Activated T-cell treated with anti-CD3 and anti-CD28 coated beads, Interleukin-2, amount 50 U/mL, for 24 hours (primary cell): Measurements from ENCODE around the gene FUCA2.
"Not testable (repeated sequence)": the region's sequence is repeated elsewhere in the genome, so short reads cannot be mapped to it uniquely, and the experiment has no call there.

Experiments used
- DNase-seq: peaks from one replicate; pipeline ENCODE4 v3.0.0-alpha.2; 2020
- H3K27ac Mint-ChIP-seq: 2 replicates; pipeline ENCODE4 v1.8.0; 2020; ENCODE audit warnings: mild to moderate bottlenecking, mixed read lengths
- H3K27me3 Mint-ChIP-seq: 2 replicates; pipeline ENCODE4 v1.8.0; 2020; ENCODE audit warnings: mixed read lengths
- H3K36me3 Mint-ChIP-seq: 2 replicates; pipeline ENCODE4 v1.8.0; 2020; ENCODE audit warnings: low read depth, mixed read lengths
- H3K4me1 Mint-ChIP-seq: 2 replicates; pipeline ENCODE4 v1.8.0; 2020; ENCODE audit warnings: low read depth, mixed read lengths
- H3K4me3 Mint-ChIP-seq: 2 replicates; pipeline ENCODE4 v1.8.0; 2020; ENCODE audit warnings: mild to moderate bottlenecking, moderate library complexity, mixed read lengths
- H3K9me3 Mint-ChIP-seq: 2 replicates; pipeline ENCODE4 v1.8.0; 2020; ENCODE audit warnings: mixed read lengths

The FUCA2 gene

GRCh38 chr6:143498428-143498827 lies 13.1 kb downstream of the FUCA2 start:
- H3K4me1 Mint-ChIP-seq, result peaks cover 14% of the 10 kb centered on the region
- no peak overlapping the region for H3K4me3 Mint-ChIP-seq
- no peaks in the 10 kb centered on the region for H3K9me3 Mint-ChIP-seq
- no peak overlapping the region for H3K27ac Mint-ChIP-seq
- DNase-seq, result no peak
- H3K27me3 Mint-ChIP-seq, result no peaks in the 10 kb centered on the region
- peaks cover 28% of the 10 kb centered on the region for H3K36me3 Mint-ChIP-seq

GRCh38 chr6:143496974-143497373 lies 14.5 kb downstream of the FUCA2 start:
- H3K4me1 Mint-ChIP-seq, result peaks cover 14% of the 10 kb centered on the region
- H3K4me3 Mint-ChIP-seq, result no peak overlapping the region
- no peaks in the 10 kb centered on the region for H3K27me3 Mint-ChIP-seq
- no peaks in the 10 kb centered on the region for H3K9me3 Mint-ChIP-seq
- no peak overlapping the region for H3K27ac Mint-ChIP-seq
- no peak for DNase-seq
- peaks cover 29% of the 10 kb centered on the region for H3K36me3 Mint-ChIP-seq

- Mint-ChIP-seq H3K36me3 (peaks cover 28% of the 10 kb centered on the region), H3K4me1 (no peaks in the 10 kb centered on the region), H3K27ac (no peak overlapping the region), H3K4me3 (no peak overlapping the region), H3K27me3 (no peaks in the 10 kb centered on the region), H3K9me3 (no peaks in the 10 kb centered on the region)
- no peak for DNase-seq
These were observed 20.7 kb downstream of the FUCA2 start for GRCh38 chr6:143490775-143491174.

- no peaks in the 10 kb centered on the region for H3K4me1 Mint-ChIP-seq
These were observed 21.3 kb downstream of the FUCA2 start for GRCh38 chr6:143490244-143490643.

GRCh38 chr6:143486752-143487151 lies 24.8 kb downstream of the FUCA2 start:
- Mint-ChIP-seq H3K9me3 (no peaks in the 10 kb centered on the region), H3K4me1 (no peaks in the 10 kb centered on the region), H3K36me3 (peaks cover 33% of the 10 kb centered on the region), H3K27me3 (no peaks in the 10 kb centered on the region), H3K4me3 (no peak overlapping the region), H3K27ac (no peak overlapping the region)
- DNase-seq, result no peak

More at GRCh38 chr6:143490244-143490643, 21.3 kb downstream of the FUCA2 start:
- H3K4me3 Mint-ChIP-seq, result no peak overlapping the region
- H3K27me3 Mint-ChIP-seq, result no peaks in the 10 kb centered on the region
- DNase-seq, result no peak
- peaks cover 27% of the 10 kb centered on the region for H3K36me3 Mint-ChIP-seq
- H3K27ac Mint-ChIP-seq, result no peak overlapping the region
- no peaks in the 10 kb centered on the region for H3K9me3 Mint-ChIP-seq

GRCh38 chr6:143485967-143486366 lies 25.6 kb downstream of the FUCA2 start:
- Mint-ChIP-seq H3K27me3 (no peaks in the 10 kb centered on the region), H3K27ac (no peak overlapping the region), H3K9me3 (no peaks in the 10 kb centered on the region), H3K4me1 (no peaks in the 10 kb centered on the region), H3K36me3 (peaks cover 33% of the 10 kb centered on the region), H3K4me3 (no peak overlapping the region)
- DNase-seq, result no peak

- peaks cover 44% of the 10 kb centered on the region for H3K36me3 Mint-ChIP-seq
- no peaks in the 10 kb centered on the region for H3K27me3 Mint-ChIP-seq
- H3K27ac Mint-ChIP-seq, result no peak overlapping the region
- no peak for DNase-seq
- H3K9me3 Mint-ChIP-seq, result no peaks in the 10 kb centered on the region
- no peak overlapping the region for H3K4me3 Mint-ChIP-seq
- H3K4me1 Mint-ChIP-seq, result no peaks in the 10 kb centered on the region
These were observed 28.9 kb downstream of the FUCA2 start for GRCh38 chr6:143482593-143482992.

- no peak overlapping the region for H3K4me3 Mint-ChIP-seq
- no peaks in the 10 kb centered on the region for H3K4me1 Mint-ChIP-seq
- DNase-seq, result no peak
- no peak overlapping the region for H3K27ac Mint-ChIP-seq
- H3K9me3 Mint-ChIP-seq, result no peaks in the 10 kb centered on the region
- peaks cover 66% of the 10 kb centered on the region for H3K36me3 Mint-ChIP-seq
- H3K27me3 Mint-ChIP-seq, result no peaks in the 10 kb centered on the region
These were observed 32.9 kb downstream of the FUCA2 start for GRCh38 chr6:143478479-143479062.

GRCh38 chr6:143476545-143476944 lies 35.0 kb downstream of the FUCA2 start:
- Mint-ChIP-seq H3K9me3 (no peaks in the 10 kb centered on the region), H3K4me1 (no peaks in the 10 kb centered on the region), H3K36me3 (peaks cover 82% of the 10 kb centered on the region), H3K27ac (no peak overlapping the region), H3K27me3 (no peaks in the 10 kb centered on the region), H3K4me3 (no peak overlapping the region)
- no peak for DNase-seq

- no peaks in the 10 kb centered on the region for H3K4me1 Mint-ChIP-seq
- no peak overlapping the region for H3K4me3 Mint-ChIP-seq
- no peaks in the 10 kb centered on the region for H3K9me3 Mint-ChIP-seq
- H3K27ac Mint-ChIP-seq, result no peak overlapping the region
- H3K27me3 Mint-ChIP-seq, result no peaks in the 10 kb centered on the region
- peaks cover 81% of the 10 kb centered on the region for H3K36me3 Mint-ChIP-seq
- no peak for DNase-seq
These were observed 39.7 kb downstream of the FUCA2 start for GRCh38 chr6:143471822-143472221.

- not testable (repeated sequence) for H3K27ac Mint-ChIP-seq, H3K27me3 Mint-ChIP-seq, H3K4me1 Mint-ChIP-seq, DNase-seq, H3K9me3 Mint-ChIP-seq, H3K4me3 Mint-ChIP-seq
- H3K36me3 Mint-ChIP-seq, result peaks cover 79% of the 10 kb centered on the region
These were observed 42.7 kb downstream of the FUCA2 start for GRCh38 chr6:143468823-143469222.

- DNase-seq, result no peak
- H3K36me3 Mint-ChIP-seq, result peaks cover 75% of the 10 kb centered on the region
- H3K4me3 Mint-ChIP-seq, result no peak overlapping the region
- H3K27ac Mint-ChIP-seq, result no peak overlapping the region
- no peaks in the 10 kb centered on the region for H3K9me3 Mint-ChIP-seq
- no peaks in the 10 kb centered on the region for H3K27me3 Mint-ChIP-seq
- no peaks in the 10 kb centered on the region for H3K4me1 Mint-ChIP-seq
These were observed 43.5 kb downstream of the FUCA2 start for GRCh38 chr6:143468026-143468425.

GRCh38 chr6:143465546-143465945 lies 46.0 kb downstream of the FUCA2 start:
- Mint-ChIP-seq H3K36me3 (peaks cover 77% of the 10 kb centered on the region), H3K27me3 (no peaks in the 10 kb centered on the region), H3K27ac (no peak overlapping the region), H3K4me3 (no peak overlapping the region), H3K4me1 (peaks cover 2% of the 10 kb centered on the region), H3K9me3 (no peaks in the 10 kb centered on the region)
- no peak for DNase-seq

GRCh38 chr6:143457563-143458359 lies 53.8 kb downstream of the FUCA2 start:
- no peak overlapping the region for H3K4me3 Mint-ChIP-seq
- no peaks in the 10 kb centered on the region for H3K9me3 Mint-ChIP-seq
- peaks cover 59% of the 10 kb centered on the region for H3K36me3 Mint-ChIP-seq
- no peak for DNase-seq
- no peaks in the 10 kb centered on the region for H3K27me3 Mint-ChIP-seq
- H3K4me1 Mint-ChIP-seq, result peaks cover 34% of the 10 kb centered on the region
- H3K27ac Mint-ChIP-seq, result no peak overlapping the region

GRCh38 chr6:143451531-143451930 lies 60.0 kb downstream of the FUCA2 start:
- peak overlapping the region; percentile 99 for H3K27ac Mint-ChIP-seq
- H3K4me1 Mint-ChIP-seq, result peaks cover 60% of the 10 kb centered on the region
- no peaks in the 10 kb centered on the region for H3K9me3 Mint-ChIP-seq
- no peak for DNase-seq
- H3K4me3 Mint-ChIP-seq, result peak overlapping the region; percentile 99
- H3K27me3 Mint-ChIP-seq, result no peaks in the 10 kb centered on the region
- peaks cover 56% of the 10 kb centered on the region for H3K36me3 Mint-ChIP-seq
